Nephron (organoid): Measurements from ENCODE around the gene ZBTB18.

Source experiments
- H3K27ac Mint-ChIP-seq, 3 experiments: 2 replicates each; pipeline ENCODE4 v1.8.0; 2020; ENCODE audit warnings: mixed read lengths in 3 of 3, mild to moderate bottlenecking in 2 of 3, moderate library complexity in 1 of 3
- H3K27me3 Mint-ChIP-seq: 2 replicates; pipeline ENCODE4 v1.8.0; 2021; ENCODE audit warnings: low read depth, mild to moderate bottlenecking, moderate library complexity, mixed read lengths
- H3K36me3 Mint-ChIP-seq: 2 replicates; pipeline ENCODE4 v1.8.0; 2020; ENCODE audit warnings: low read depth, mixed read lengths
- H3K4me1 Mint-ChIP-seq: 2 replicates; pipeline ENCODE4 v1.8.0; 2020; ENCODE audit warnings: mixed read lengths
- H3K4me3 Mint-ChIP-seq, 3 experiments: 2 replicates each; pipeline ENCODE4 v1.8.0; 2020; ENCODE audit warnings: mild to moderate bottlenecking in 3 of 3, mixed read lengths in 3 of 3, moderate library complexity in 2 of 3
- H3K9me3 Mint-ChIP-seq: 2 replicates; pipeline ENCODE4 v1.8.0; 2020; ENCODE audit warnings: mixed read lengths
- CTCF ChIP-seq, 3 experiments: fragments of 200-600 bp; sonication (generic); IDR thresholded peaks; one replicate each; pipeline ENCODE4 v1.5.0; 2021; ENCODE audit warnings: antibody characterized with exemption in 3 of 3; ENCODE audit not compliant: unreplicated experiment in 3 of 3

The ZBTB18 gene

GRCh38 chr1:244075247-244075722 is 24.2 kb downstream of the ZBTB18 start:
- Mint-ChIP-seq H3K4me3 (no peak overlapping the region), H3K27ac (no peak overlapping the region), H3K27me3 (peaks cover 26% of the 10 kb centered on the region), H3K9me3 (no peaks in the 10 kb centered on the region), H3K36me3 (no peaks in the 10 kb centered on the region), H3K4me1 (peaks cover 4% of the 10 kb centered on the region)
- no peak for TF ChIP-seq CTCF (IDR thresholded peaks at IDR 0.05; ENCODE audit: unreplicated experiment in 3 of 3)

GRCh38 chr1:244076740-244077139 is 25.7 kb downstream of the ZBTB18 start:
- no peaks in the 10 kb centered on the region for H3K36me3 Mint-ChIP-seq
- peaks cover 29% of the 10 kb centered on the region for H3K27me3 Mint-ChIP-seq
- TF ChIP-seq CTCF (IDR thresholded peaks at IDR 0.05; ENCODE audit: unreplicated experiment in 3 of 3) = no peak
- H3K9me3 Mint-ChIP-seq = no peaks in the 10 kb centered on the region
- peaks cover 4% of the 10 kb centered on the region for H3K4me1 Mint-ChIP-seq
- no peak overlapping the region for H3K27ac Mint-ChIP-seq
- H3K4me3 Mint-ChIP-seq = no peak overlapping the region

- H3K4me3 Mint-ChIP-seq = no peak overlapping the region
- H3K4me1 Mint-ChIP-seq = peaks cover 4% of the 10 kb centered on the region
- H3K9me3 Mint-ChIP-seq = no peaks in the 10 kb centered on the region
- H3K27ac Mint-ChIP-seq = no peak overlapping the region
- H3K36me3 Mint-ChIP-seq = no peaks in the 10 kb centered on the region
- peaks cover 35% of the 10 kb centered on the region for H3K27me3 Mint-ChIP-seq
- TF ChIP-seq CTCF (IDR thresholded peaks at IDR 0.05; ENCODE audit: unreplicated experiment in 3 of 3) = no peak
Measured at GRCh38 chr1:244077473-244078220, 26.6 kb downstream of the ZBTB18 start.

GRCh38 chr1:244080343-244080929 is 29.4 kb downstream of the ZBTB18 start:
- Mint-ChIP-seq H3K4me1 (peaks cover 1% of the 10 kb centered on the region), H3K9me3 (no peaks in the 10 kb centered on the region), H3K27me3 (peaks cover 22% of the 10 kb centered on the region), H3K27ac (no peak overlapping the region), H3K4me3 (no peak overlapping the region), H3K36me3 (no peaks in the 10 kb centered on the region)
- TF ChIP-seq CTCF (IDR thresholded peaks at IDR 0.05; ENCODE audit: unreplicated experiment in 3 of 3) = no peak

GRCh38 chr1:244082969-244083368 is 31.9 kb downstream of the ZBTB18 start:
- Mint-ChIP-seq H3K27ac (no peak overlapping the region), H3K36me3 (no peaks in the 10 kb centered on the region), H3K27me3 (peaks cover 18% of the 10 kb centered on the region), H3K4me1 (no peaks in the 10 kb centered on the region), H3K4me3 (no peak overlapping the region), H3K9me3 (peaks cover 3% of the 10 kb centered on the region)
- no peak for TF ChIP-seq CTCF (IDR thresholded peaks at IDR 0.05; ENCODE audit: unreplicated experiment in 3 of 3)
